ENCODE results near the gene EHBP1.
"Not testable (repeated sequence)": the region's sequence is repeated elsewhere in the genome, so short reads cannot be mapped to it uniquely, and the experiment has no call there.

Gene EHBP1

DNA sequence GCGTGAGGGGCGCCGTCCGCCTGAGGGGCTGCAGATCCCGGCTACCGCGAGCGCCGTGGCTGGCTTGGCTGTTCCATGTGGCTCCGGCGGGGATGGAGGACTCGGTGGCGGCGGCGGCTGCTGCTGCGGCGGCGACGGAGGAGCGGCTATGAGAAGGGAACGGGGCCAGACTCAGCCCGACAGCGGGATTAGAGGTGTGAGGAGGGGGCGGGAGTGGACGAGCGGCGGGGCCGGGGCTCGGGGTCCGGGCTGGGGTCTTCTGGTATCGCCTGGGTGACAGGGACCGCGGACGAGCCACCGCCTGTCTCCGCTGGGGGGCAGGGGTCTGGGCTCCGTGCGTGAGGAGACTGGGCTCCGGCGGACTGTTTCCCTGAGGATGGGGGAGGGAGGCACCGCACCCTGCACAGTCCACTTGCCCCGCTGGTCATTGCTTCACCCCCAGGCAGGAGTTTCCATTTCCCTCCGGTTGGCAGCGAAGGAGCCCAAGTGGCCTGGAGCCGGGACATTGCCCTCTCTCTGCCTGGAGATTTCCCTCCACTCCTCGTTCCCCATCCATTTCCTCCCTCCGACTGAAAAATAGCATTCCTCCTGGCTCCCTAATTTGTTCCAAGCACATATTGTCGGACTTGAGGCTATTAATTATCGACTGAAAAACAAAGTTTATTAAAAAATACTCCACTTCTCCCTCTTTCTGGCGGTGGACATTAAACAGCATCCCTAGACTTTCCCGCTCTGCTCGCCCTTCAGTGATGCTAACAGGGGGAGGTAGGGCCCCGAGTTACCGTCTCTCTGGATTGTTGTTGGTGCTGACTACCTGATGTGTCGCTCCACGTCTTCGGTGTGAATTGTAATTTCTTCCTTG lies 577 bp downstream of the EHBP1 start:
- DNase-seq (ENCODE audit: low read depth in 2 of 2): no peak

- no peak for DNase-seq (ENCODE audit: low read depth in 2 of 2)
Measured at GRCh38 chr2:62706721-62707521, 1.4 kb downstream of the EHBP1 start.

- no peak for DNase-seq (ENCODE audit: low read depth in 2 of 2)
Measured at GRCh38 chr2:62708751-62709150, 3.2 kb downstream of the EHBP1 start.

DNA sequence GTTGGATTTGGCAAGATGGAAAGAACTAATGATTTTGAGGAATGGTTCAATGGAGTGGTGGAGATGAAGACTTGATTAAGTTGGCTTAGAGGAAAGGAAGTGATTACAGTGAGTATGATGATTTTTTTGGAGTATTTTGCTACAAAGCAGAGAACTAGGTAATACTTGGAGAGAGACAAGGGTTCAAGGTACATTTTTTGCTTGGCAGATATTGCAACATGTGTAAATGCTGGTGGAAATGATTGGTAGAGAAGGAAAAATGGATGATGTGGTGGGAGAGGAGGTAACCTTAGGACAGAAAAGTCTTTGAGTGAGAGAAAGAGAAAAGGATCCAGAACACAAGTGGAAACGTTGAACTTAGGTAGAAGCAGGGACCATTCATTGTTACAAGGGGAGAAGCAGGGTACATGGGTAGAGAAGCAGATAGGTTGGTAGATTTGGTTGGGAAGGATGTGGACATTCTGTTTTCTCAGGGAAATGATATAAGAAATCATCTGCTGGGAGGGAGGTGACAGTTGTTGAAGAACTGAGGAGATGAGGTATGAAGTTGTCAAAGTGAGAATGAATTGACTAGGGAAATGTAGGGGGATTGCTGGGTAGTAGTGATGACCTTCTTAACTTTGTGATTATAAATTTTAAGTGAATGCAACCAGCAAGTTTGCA lies 6.5 kb downstream of the EHBP1 start:
- no peak for DNase-seq (ENCODE audit: low read depth in 2 of 2)

- not testable (repeated sequence) for DNase-seq (ENCODE audit: low read depth in 2 of 2)
Measured at GRCh38 chr2:62713196-62713595, 7.7 kb downstream of the EHBP1 start.

GRCh38 chr2:62713837-62714236 lies 8.3 kb downstream of the EHBP1 start:
- no peak for DNase-seq (ENCODE audit: low read depth in 2 of 2)

GRCh38 chr2:62716768-62717167 lies 11.3 kb downstream of the EHBP1 start:
- no peak for DNase-seq (ENCODE audit: low read depth in 2 of 2)

DNA sequence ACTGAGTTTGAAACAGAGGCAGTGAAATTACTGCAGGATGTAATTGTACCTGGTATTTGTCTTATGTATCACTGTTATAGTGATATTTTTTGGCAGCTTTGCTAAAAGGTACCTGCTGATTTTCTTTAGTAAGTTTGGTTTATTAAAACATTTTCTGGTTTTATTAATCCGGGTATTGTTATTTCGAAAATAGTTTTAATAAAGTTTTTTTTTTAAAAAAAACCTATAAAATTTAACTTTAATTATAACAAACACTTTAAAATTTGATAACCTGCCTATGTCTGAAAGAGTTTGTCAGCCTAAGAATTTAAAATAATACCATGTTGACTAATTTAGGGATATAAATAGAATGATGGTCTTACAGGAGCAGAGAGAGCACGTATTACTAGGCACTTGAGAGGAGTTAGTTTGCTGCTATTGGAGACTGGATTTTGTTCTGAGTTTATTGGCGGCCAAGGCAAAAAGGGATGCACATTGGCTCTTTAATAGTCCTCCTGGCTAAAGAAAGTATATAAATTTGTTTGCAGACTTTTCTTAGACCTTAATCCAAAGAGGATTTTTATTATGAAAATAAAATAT lies 12.1 kb downstream of the EHBP1 start:
- DNase-seq (ENCODE audit: low read depth in 2 of 2): no peak

- no peak for DNase-seq (ENCODE audit: low read depth in 2 of 2)
Measured at GRCh38 chr2:62718225-62718822, 12.8 kb downstream of the EHBP1 start.

GRCh38 chr2:62719757-62720156 lies 14.2 kb downstream of the EHBP1 start:
- DNase-seq (ENCODE audit: low read depth in 2 of 2): no peak

- no peak for DNase-seq (ENCODE audit: low read depth in 2 of 2)
Measured at GRCh38 chr2:62722679-62723078, 17.2 kb downstream of the EHBP1 start.

DNA sequence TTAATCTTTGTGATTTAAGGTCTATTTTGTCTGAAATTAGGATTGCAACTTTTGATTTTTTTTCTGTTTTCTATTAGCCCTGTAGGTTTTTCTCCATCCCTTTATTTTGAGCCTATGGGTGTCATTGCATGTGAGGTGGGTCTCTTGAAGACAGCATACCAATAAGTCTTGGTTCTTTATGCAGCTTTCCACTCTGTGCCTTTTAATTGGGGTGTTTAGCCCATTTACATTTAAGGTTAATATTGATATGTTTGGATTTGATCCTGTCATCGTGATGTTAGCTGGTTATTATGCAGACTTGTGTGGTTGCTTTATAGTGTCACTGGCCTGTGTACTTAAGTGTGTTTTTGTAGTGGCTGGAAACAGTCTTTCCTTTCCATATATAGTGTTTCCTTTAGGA lies 17.7 kb downstream of the EHBP1 start:
- no peak for DNase-seq (ENCODE audit: low read depth in 2 of 2)

DNA sequence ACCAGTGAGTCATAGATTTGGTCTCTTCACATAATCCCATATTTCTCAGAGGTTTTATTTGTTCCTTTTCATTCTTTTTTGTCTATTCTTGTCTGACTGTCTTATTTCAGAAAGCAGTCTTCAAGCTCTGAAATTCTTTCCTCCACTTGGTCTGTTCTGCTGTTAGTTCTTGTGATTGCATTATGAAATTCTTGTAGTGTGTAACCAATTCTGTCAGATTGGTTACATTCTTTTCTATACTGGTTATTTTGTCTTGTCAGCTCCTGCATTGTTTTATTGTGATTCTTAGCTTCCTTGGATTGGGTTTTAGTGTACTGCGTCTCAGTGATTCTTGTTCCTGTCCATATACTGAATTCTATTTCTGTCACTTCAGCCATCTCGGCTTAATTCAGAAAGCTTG lies 18.6 kb downstream of the EHBP1 start:
- DNase-seq (ENCODE audit: low read depth in 2 of 2): no peak

- DNase-seq (ENCODE audit: low read depth in 2 of 2): no peak
Measured at GRCh38 chr2:62724886-62725711, 19.6 kb downstream of the EHBP1 start.

- no peak for DNase-seq (ENCODE audit: low read depth in 2 of 2)
Measured at GRCh38 chr2:62725712-62726055, 20.2 kb downstream of the EHBP1 start.

- DNase-seq (ENCODE audit: low read depth in 2 of 2): no peak
Measured at GRCh38 chr2:62727259-62727867, 21.9 kb downstream of the EHBP1 start.

- DNase-seq (ENCODE audit: low read depth in 2 of 2): no peak
Measured at GRCh38 chr2:62727876-62728566, 22.5 kb downstream of the EHBP1 start.

DNA sequence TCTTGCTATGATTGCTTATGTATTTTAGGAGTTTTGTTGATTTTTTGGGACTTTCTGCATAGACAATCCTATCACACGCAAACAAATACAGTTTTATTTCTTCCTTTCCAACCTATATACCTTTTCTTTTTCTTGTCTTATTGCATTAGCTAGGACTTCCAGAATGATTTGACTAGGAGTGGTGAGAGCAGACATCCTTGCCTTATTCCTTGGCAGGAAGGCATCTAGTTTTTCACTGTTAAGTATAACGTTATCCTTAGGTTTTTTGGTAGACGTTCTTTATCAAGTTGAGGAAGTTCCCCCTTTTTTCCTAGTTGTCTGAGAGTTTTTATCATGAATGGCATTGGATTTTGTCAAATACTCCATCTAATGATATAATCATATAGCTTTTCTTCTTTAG lies 25.8 kb downstream of the EHBP1 start:
- DNase-seq (ENCODE audit: low read depth in 2 of 2): no peak

GRCh38 chr2:62732262-62732777 lies 26.8 kb downstream of the EHBP1 start:
- DNase-seq (ENCODE audit: low read depth in 2 of 2): no peak

- no peak for DNase-seq (ENCODE audit: low read depth in 2 of 2)
Measured at GRCh38 chr2:62733546-62733945, 28.0 kb downstream of the EHBP1 start.

Measured in stimulated activated CD4-positive, alpha-beta T cell treated with anti-CD3 and anti-CD28 coated beads, Interleukin-1b, Interleukin-23, amount 100 ng/mL, for 1 hour (primary cell).